HG02870 (cell line): ENCODE data around the gene HTRA3.

ENCODE experiments used
- ATAC-seq: cut with Tn5 transposase; IDR thresholded peaks from one replicate; pipeline ENCODE4 v1.9.1; 2021; ENCODE audit warnings: mild to moderate bottlenecking, moderate library complexity; ENCODE audit not compliant: unreplicated experiment

Gene HTRA3

GRCh38 chr4:8352368-8353157 lies 83.0 kb downstream of the HTRA3 start:
- ATAC-seq: no peak

DNA sequence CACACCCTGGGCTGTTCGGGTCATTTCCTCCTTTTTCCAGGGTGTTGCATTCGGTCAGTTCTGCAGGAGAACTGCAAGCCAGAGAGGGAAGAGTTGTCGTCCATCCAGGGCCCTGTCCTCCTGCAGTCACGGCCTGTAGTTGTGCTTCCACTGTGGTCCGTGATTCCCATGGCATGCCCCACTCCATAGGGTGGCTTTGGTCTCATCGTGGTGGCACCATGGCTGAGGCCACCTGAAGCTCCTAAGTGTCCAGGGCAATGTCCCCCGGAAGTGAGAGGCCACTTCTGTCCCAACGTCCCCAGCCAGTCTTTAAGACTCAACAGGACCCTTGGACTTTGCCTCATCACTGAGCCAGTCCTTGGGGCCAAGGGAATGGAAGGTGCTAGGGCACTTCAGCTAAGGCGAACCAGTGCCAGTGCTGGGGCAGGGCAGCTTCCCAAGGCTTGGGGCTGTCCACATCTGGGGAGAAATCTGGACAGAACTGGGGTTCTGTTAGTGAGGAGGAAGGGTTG lies 83.7 kb downstream of the HTRA3 start:
- ATAC-seq: no peak

DNA sequence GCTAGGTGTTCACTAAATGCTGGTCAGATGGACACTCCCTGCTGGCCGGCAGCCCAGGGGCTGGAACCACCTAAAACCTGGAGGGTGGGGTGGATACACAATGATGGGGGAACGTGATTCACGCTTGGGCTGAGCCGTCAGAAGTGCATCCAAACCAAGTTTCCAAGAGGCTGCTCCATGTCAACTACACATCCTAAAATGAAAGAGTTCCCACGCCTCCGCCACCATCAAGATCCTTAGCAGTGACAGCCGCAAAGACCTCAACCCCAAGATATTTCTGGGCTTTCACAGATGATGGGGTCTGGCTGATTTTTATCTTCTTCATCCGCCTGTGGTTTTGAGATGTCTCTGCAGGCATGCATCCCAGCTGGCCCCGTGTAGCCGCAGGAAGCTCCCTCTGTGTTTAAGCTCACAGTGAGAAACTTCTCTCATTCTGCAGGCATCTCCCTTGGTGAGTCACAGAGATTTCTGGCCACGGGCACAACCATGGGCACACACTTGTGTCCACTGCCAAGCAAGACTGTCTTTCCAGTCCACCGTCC lies 84.4 kb downstream of the HTRA3 start:
- no peak for ATAC-seq

GRCh38 chr4:8355306-8355705 lies 85.8 kb downstream of the HTRA3 start:
- no peak for ATAC-seq

- ATAC-seq: no peak
Observed at GRCh38 chr4:8355864-8356565, 86.5 kb downstream of the HTRA3 start.
